Fibroblast of gingiva (primary cell): ENCODE data around the gene INSYN2B.

Experiments used
- DNase-seq: peaks from one replicate; pipeline ENCODE4 v3.0.0-alpha.2; 2011; ENCODE audit warnings: low read depth

INSYN2B gene

DNA sequence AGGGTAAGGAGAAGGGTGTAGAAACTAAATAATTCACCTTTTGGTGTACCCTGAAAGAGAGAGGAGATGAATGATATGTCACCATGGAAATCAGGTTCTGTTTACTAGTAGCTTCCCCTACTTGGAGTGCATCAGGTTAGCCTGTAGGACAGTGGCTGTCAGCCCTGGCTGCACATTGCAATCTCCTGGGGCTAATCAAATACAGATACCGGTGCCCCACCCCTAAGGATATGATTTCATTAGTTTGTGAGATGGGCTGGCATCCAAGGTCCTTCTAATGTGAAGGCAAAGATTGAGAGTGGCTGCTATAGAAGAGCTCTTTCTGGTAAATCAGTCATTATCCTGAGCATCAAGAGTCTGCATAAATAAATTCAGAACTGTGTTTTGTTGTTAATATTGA lies 47.2 kb downstream of the INSYN2B start:
- DNase-seq = no peak

DNA sequence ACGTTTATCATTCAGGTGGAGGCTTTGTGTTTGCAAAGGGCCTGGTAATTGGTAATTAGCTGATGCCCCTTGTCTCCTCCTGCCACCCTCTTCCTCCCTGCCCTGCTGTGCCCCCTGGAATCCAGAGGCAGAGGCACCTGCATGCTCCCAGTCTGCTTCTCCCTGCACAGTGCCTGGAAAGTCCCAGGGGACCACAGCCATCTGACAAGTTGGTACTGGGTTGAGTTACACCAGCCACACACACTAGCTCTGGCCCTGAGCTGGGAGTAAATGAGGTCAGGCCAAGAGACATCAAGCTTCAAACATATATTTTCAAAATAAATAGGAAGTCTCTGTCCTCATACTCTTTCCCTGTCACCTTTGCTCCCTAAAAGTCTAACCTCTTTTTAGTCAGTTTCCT lies 56.3 kb downstream of the INSYN2B start:
- no peak for DNase-seq

DNA sequence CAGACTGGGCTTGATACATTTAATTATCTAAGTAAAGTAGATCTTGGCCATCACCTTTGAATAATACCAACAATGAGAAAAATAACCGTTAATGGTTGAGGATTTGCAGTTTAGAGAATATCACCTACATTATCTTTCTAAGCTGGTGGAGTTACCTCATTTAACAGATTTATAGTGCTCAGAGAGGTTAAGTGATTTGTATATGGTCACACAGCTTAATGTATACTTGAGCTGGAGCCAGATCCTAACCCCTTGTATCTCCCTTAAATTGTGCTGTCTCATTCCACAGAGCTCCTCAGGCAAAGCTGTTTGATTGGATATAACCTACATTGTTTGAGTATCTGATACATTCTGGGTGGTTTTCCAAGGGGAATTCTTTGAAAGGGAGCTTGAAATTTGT lies 57.8 kb downstream of the INSYN2B start:
- no peak for DNase-seq

- DNase-seq = no peak
These were observed 58.3 kb downstream of the INSYN2B start for GRCh38 chr5:169921949-169922348.

DNA sequence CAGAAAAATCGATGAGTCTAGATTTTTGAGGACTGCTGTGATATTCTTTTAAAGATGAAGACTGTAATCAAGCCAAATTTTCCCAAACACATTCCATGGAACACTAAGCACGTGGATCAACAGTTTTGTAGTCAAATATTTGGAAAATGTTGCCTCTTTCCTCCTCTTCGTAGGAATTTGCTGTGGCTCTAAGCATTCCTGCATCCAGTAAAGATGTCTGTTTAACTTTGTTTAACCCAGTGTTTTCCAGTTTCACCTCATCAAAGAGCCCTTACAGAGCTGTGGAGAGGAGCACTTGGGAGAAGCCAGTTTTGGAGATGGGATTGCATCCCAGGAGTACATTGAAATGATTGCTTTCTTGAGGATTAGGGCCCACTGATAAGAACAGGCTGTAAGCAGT lies 58.9 kb downstream of the INSYN2B start:
- DNase-seq = no peak

GRCh38 chr5:169920474-169920873 lies 59.8 kb downstream of the INSYN2B start:
- no peak for DNase-seq

DNA sequence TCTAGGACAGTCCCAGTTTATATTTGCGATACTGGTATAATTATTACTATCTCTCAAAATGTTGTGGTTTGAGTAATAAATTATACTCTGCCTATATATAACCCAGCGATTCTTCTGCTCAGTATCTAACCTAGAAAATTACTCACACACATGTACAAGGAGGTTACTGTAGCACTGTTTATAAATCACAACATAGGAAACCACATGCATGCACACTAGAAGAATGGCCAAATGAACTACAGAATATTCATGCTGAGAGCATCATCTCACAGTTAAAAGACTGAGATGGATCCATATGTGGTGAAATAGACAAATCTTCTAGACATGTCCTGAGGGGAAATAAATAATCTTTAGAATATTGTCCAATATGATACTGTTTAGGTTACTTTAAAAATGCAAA lies 62.1 kb downstream of the INSYN2B start:
- DNase-seq = no peak

GRCh38 chr5:169917500-169917899 lies 62.8 kb downstream of the INSYN2B start:
- DNase-seq = no peak

DNA sequence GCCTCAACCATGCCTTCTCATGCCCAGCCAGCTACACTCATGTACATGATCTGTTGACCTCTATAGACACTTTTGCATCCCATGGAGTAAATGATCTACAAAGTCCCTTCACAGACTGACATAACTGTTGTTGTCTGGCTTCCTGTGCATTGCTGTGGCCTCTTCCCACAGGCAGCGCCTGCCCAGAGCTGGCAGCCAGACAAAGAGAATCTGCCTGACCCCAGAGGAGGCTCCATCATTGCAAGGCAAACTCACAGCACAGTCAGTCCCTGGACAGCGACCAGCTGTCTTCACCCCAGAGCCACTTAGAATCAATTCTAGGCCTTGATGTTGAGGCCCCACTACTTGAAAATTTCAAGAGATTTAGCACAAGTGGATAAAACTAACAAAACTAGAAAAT lies 65.5 kb downstream of the INSYN2B start:
- peak; percentile 65 for DNase-seq

DNA sequence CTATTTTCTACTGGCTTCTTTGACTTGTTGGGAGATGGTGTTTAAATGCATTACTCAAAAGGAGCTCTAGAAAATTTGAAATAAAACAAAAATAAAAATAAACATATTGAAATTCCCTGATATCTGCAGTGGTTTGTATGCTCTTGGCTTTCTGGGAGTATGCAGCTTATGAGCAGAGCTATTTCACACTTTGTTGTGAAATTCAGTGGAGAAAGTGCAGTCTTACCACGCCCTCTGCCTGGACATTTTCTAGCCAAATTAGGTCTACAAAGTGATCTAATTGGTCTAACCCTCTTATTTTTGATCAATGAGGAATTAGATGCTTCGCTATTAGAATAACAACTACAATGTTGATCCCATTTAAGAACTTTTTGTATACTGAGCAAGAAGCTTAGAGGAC lies 66.8 kb downstream of the INSYN2B start:
- no peak for DNase-seq

GRCh38 chr5:169911448-169912212 lies 68.7 kb downstream of the INSYN2B start:
- DNase-seq = no peak

GRCh38 chr5:169910393-169910792 lies 69.9 kb downstream of the INSYN2B start:
- no peak for DNase-seq

DNA sequence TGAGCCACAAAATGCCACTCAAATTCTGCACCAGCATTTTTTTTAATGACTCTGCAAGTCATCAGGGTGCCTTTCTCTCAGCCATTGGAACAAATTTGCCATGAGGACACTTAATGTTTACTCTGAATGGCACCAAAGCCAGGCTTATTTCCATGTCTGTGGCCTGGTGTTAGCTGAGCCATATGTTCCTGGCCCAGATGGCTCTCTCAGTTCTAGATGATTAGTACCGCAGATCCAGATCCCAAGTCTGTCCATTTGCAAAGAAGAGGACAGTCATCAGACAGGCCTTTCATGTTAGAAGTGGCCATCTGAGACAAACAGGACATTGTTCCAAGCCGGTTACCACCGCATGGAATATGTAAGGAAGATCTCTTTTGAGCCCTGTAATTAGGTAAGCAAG lies 70.3 kb downstream of the INSYN2B start:
- no peak for DNase-seq

- DNase-seq = no peak
These were observed 71.4 kb downstream of the INSYN2B start for GRCh38 chr5:169908864-169909263.

GRCh38 chr5:169906745-169907649 lies 73.3 kb downstream of the INSYN2B start:
- peak; percentile 60 for DNase-seq

DNA sequence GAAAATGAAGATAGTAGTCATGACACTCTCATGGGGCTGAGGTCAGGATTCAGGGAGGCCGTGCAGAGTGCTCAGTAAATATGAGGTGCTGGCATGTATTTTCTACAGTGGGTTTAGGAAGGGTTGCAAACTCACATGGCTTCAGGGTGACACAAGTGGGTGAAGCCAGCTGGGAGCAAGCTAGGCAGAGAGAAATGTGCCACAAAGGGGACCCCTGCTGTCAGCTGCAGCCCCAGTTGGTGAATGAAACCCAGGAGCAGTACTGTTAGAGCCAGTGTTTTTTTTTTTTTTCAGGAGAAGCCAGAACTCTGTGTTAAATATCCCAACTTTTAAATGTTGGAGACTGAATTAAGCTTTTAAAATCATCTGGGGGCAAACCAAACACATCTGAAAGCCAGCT lies 75.3 kb downstream of the INSYN2B start:
- no peak for DNase-seq

- no peak for DNase-seq
These were observed 75.8 kb downstream of the INSYN2B start for GRCh38 chr5:169904508-169904907.

DNA sequence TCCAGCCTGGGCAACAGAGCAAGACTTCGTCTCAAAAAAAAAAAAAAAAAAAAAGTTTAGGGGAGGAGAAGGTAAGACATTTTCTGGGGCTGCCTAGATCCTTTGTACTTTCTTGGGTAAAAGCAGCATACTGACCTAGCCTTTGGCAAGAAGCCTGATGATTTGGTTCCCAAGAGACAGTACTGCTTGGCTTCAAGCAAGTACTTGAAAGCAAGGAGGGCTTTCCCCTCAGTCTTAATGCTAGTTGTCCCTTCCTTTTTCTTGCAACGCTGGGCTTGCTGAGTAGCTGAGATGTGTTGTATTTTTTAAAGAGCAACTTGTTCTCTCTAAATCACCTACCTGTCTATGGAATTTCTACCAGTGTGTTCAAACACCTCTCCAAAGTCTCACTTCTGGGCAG lies 76.2 kb downstream of the INSYN2B start:
- peak; percentile 73 for DNase-seq

DNA sequence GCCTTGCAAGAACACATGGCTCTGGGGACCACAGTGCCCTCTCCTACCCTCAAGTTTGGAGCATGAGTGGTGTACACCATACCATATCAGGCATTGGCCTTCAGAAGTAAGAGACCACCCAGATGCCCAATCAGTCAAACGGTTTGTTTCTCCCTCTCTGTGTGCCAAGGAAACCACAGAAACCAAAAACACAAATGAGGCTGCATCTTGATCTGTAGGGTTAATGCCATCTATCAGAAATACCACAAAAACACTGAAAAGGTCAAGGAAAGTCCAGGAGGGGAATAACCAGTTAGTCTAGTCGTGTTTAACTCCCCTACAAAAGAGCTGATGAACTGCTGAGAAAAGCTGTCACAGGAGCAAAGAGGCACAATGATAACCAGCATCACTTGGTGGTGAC lies 78.4 kb downstream of the INSYN2B start:
- no peak for DNase-seq

- no peak for DNase-seq
These were observed 82.8 kb downstream of the INSYN2B start for GRCh38 chr5:169897481-169897880.

GRCh38 chr5:169895926-169896325 lies 84.4 kb downstream of the INSYN2B start:
- DNase-seq = peak; percentile 44

DNA sequence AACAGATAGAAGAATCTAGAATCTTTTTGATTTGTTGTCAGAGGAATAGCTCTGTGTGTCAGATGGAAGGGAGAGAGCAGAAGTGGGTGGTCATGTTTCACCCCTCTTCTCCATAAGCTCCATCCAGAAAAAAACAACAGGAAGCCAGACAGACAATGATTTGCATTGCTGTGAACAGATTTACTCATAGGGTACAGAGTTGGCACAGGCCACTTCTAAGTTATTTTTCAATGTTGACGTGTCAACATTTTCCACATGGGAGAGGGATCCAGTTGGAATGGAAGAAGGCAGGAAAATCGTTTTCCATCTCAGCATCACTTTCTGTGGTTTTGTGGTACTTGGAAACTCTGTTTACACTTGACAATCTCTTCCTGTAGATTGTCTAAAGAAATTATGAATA lies 86.7 kb downstream of the INSYN2B start:
- DNase-seq = no peak

DNA sequence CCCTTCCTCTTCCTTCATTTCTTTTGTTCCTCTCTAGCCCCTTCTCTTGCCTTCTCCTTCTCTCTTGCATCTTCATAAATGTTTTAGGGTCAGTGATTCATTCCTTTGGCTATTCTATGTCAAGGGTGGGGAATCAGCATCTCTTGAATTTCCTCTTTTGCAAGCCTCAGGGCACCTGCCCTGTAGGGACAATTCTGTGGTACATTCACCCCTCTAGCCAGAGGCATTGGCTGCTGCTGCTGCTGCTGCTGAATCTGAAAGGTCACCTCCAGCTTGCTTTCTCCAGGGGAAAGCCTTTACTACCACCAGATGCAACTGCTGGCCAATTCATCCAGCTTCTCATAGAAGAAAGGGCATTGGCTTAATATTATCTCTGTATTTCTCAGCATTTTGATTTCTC lies 87.3 kb downstream of the INSYN2B start:
- peak; percentile 13 for DNase-seq
